ENCODE data around the gene FAXDC2. TPM values are rescaled to one million over a fixed set of nuclear protein-coding genes. Genes with fewer than 3 reads are reported as not detected.

FAXDC2 gene
- total and polyA plus RNA-seq, 2 of the 13 experiments (the other 11 are each of a cell fraction or from before 2014, with no cell fraction given): 4.7 to 58.8 TPM

- Histone ChIP-seq H4K20me1 (ENCODE audit: insufficient read depth, low read length) (no peaks in the 10 kb centered on the region), H3K9me3 (ENCODE audit: low read length) (no peaks in the 10 kb centered on the region), H2AFZ (ENCODE audit: low read length) (no peak overlapping the region), H3K9ac (ENCODE audit: insufficient read depth, low read depth, low read length) (no peak overlapping the region), H3K4me3 (replicated peaks in 1 of 3; ENCODE audit: insufficient read depth in 1 of 3, low read depth in 2 of 3, low read length in 3 of 3) (no peak overlapping the region), H3K79me2 (ENCODE audit: insufficient read depth, low read length) (no peaks in the 10 kb centered on the region), H3K27ac (ENCODE audit: extremely low read length, insufficient read depth, low read length) (no peak overlapping the region), H3K36me3 (replicated peaks in 1 of 2; ENCODE audit: control insufficient read depth in 1 of 2, insufficient read depth in 2 of 2, low read length in 2 of 2) (peaks cover 31 to 92% of the 10 kb centered on the region in 2 experiments), H3K4me1 (ENCODE audit: insufficient read depth, low read length) (no peaks in the 10 kb centered on the region), H3K4me2 (ENCODE audit: low read depth, low read length) (no peak overlapping the region), H3K27me3 (ENCODE audit: control insufficient read depth in 1 of 2, insufficient read depth in 2 of 2, low read length in 2 of 2) (no peaks in the 10 kb centered on the region)
- CTCF ChIA-PET (ENCODE audit: low intra/inter-chr PET ratio, low total read pairs): no interaction called here
- in situ Hi-C loops (cut with HindIII; ENCODE audit: extremely low pct_ligation_motif_present, low pct_unique_long_range_greater_than_20kb) (no loop called here), intact Hi-C loops (cut with micrococcal nuclease; ENCODE audit: unreplicated experiment) (no loop called here)
- WGBS (ENCODE audit: low lambda C conversion rate): 88% methylated on average over 4 of the region's 4 CpGs
- FAIRE-seq: no peak
- no peak for ATAC-seq
- no TSS peak for BruUV-seq (replicated peaks)
- POLR2A ChIA-PET: no interaction called here
- no peak for DNase-seq (ENCODE audit: low spot score)
- TF ChIP-seq ZNF766 (CRISPR knock-in tag; IDR thresholded peaks at IDR 0.05; ENCODE audit: borderline replicate concordance): no peak
- no peak for TF ChIP-seq RERE (CRISPR knock-in tag; IDR thresholded peaks at IDR 0.05; ENCODE audit: low read depth)
- TF ChIP-seq ZXDC (CRISPR knock-in tag; IDR thresholded peaks at IDR 0.05): no peak
- TF ChIP-seq THRA (CRISPR knock-in tag; IDR thresholded peaks at IDR 0.05; ENCODE audit: borderline replicate concordance): no peak
- TF ChIP-seq FUBP1 (CRISPR knock-in tag; IDR thresholded peaks at IDR 0.05; ENCODE audit: borderline replicate concordance): no peak
- no peak for TF ChIP-seq ZKSCAN5 (CRISPR knock-in tag; IDR thresholded peaks at IDR 0.05)
- no peak for TF ChIP-seq ZBTB44 (CRISPR knock-in tag; IDR thresholded peaks at IDR 0.05)
- no peak for TF ChIP-seq DMAP1 (CRISPR knock-in tag; IDR thresholded peaks at IDR 0.05)
- no peak for TF ChIP-seq JDP2 (CRISPR knock-in tag; IDR thresholded peaks at IDR 0.05; ENCODE audit: borderline replicate concordance)
- no peak for TF ChIP-seq ONECUT2 (CRISPR knock-in tag; IDR thresholded peaks at IDR 0.05)
Measured at GRCh38 chr5:154898210-154898609, 47.8 kb upstream of the FAXDC2 start.

Data from HepG2 (cell line).